ENCODE measurements around the gene RASGRP1.
"Not testable (repeated sequence)": the region's sequence is repeated elsewhere in the genome, so short reads cannot be mapped to it uniquely, and the experiment has no call there.

The RASGRP1 gene

DNA sequence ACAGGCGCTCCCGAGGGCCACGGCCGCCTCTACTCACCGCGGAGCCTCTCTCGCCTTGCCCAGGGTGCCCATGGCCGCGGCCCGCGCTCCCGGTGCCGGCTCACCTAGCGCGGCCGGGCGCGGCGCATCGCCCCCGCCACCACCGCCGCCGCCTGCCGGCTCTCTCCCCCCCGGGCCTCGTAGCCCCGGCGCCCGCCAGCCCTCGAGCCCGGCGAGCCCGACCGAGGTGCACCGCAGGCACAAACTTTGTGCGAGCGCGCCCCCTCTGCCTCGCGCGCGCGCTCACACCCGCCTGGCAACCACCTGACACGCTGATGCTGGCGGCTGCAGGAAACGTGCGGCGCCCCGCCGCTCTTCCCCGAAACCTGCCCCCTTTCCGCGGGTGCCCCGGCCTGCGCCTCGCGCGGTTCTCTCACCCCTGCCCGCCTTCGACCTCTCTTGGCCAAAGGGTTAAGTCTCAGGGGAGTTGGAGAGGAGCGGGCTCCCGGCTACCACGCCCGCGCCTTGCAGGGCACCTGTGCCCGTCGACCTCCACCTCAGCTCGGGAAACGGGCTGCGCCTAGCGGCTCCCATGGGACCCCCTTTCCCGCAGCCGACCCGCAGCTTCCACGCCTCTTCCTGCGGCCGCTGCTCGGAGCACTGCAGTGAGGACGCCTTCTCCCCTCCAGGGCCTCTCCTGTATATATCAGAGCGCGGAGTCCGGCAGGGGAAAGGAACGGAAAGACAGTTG lies at the start of gene RASGRP1:
TSS of gene RASGRP1 (minus strand) at position 258 of the 730 bp plus-strand sequence. CDS start at position 72, 186 bp downstream.
- DNase-seq: peak; percentile 82

- no peak for DNase-seq
These were observed 48.5 kb upstream of the RASGRP1 start for GRCh38 chr15:38613085-38613484.

DNA sequence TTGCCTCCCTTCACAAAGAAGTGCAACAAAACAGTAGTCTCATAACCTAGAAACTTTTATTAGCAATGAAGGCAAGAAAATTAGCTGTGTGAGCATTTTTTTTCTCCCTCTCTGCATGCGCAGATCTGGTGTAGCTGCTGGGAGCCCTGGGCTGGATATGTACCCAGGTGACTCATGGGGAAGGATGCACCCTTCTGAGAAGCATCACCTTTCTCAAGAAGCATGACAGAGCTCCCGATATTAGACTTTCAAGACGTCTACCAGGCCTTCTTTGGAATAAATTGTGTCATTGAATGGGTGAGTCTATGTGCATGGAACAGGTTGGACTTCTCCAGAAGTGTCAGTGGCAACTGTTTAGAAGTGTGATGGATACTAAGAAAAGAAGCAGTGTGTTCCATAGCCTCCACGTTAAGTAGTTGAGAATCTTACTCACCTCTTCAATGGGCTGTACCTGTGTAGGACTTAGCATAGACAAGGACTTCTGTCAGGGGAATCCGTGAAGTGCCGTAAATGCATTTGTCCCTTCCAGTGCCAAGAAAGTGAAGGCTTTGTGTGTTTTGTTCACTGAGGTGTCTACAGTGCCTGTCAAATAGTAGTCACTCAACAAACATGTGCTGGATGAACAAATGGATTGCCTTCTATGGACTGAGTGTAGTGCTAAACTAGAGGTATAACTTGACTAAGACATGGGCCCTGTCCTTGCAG lies 47.7 kb upstream of the RASGRP1 start:
- DNase-seq: no peak

- DNase-seq: no peak
These were observed 46.6 kb upstream of the RASGRP1 start for GRCh38 chr15:38611228-38611627.

GRCh38 chr15:38610748-38611147 lies 46.1 kb upstream of the RASGRP1 start:
- DNase-seq: no peak

DNA sequence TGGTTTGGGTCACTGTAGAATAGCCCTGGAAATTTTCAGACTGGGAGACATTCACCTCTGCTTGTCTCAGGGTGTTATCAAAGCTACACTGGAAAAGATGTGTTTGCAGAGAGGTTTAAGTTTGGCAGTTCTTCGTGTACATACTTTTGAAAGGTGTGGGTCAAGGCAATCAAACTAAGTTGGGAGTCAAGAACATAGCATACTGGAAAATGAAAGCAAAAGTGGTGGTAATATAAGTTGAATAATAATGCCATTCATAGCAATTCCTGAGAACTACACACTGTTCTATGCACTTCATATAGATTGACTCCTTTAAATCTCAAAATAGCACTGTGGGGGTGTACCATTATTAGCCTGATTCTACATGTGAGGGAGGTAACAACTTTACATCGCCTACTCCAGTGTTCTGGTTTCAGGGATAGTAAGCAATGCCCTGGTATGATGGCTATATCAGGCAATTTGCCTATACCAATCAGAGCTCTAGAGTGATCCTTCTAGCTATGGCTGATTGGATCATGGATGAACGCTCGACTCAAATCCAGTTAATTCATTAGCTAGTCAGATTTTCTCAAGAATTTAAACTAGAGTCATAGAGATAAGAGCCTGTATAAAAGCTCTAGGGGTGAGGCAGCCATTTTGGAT lies 44.6 kb upstream of the RASGRP1 start:
- DNase-seq: no peak

- DNase-seq: no peak
These were observed 44.1 kb upstream of the RASGRP1 start for GRCh38 chr15:38608682-38609081.

DNA sequence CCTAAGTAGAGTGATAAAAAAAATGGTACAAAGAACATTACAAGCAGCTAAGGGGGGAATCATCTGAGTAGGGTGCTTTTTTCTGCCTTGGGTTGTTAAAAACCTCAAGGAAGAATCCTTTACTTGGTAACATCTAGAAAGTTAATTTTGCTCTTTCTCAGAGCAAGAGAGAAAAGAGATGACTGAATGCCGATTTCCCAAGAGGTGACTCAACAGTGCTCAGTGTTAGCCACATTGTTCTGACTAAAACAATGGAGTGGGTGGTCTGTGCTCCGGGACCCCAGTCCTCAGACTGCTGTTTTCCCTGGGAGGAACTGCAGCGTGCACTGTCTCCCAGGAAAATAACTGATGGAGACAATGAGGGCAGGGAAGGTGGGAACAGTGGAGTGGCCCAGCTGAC lies 41.1 kb upstream of the RASGRP1 start:
- no peak for DNase-seq

GRCh38 chr15:38603672-38604071 lies 39.1 kb upstream of the RASGRP1 start:
- no peak for DNase-seq

GRCh38 chr15:38602910-38603670 lies 38.5 kb upstream of the RASGRP1 start:
- DNase-seq: no peak

- no peak for DNase-seq
These were observed 35.6 kb upstream of the RASGRP1 start for GRCh38 chr15:38600236-38600635.

DNA sequence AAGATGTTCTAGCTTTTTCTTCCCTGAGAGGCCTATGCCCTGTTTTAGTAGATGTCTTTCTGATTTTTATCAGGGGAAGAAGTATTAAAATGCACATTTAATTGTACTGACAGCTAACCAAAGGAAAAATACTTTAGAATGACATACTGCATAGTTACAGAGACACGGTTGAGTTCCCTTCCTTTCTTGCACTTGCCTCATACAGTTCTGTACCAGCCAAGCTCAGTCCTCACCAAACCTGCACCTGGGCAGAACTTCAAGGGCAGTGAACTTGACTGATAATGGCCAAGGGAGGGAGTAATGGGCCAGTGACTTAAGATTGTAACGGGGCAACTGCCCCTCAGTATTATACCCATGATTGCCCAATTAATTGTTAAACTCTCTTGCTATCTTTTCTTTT lies 34.1 kb upstream of the RASGRP1 start:
- no peak for DNase-seq

- no peak for DNase-seq
These were observed 32.7 kb upstream of the RASGRP1 start for GRCh38 chr15:38597219-38597800.

DNA sequence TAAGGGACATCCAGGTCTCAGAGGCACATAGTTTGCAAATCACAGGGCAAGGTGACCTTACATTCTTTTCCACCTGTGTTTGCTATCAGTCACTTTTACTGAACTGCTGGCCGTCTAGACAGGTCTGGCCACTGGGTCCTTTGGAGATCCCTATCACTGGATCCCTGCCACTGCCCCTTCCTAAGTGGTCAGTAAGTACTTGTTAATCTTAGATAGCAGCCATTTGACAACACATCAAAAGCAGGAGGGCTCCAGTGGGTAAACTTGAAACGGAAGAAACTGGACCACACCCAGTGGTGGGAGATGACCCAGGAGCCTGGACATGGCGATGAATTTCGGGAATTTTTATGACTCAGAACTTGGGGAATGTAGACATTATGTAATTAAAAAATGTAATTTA lies 28.9 kb upstream of the RASGRP1 start:
- DNase-seq: no peak

DNA sequence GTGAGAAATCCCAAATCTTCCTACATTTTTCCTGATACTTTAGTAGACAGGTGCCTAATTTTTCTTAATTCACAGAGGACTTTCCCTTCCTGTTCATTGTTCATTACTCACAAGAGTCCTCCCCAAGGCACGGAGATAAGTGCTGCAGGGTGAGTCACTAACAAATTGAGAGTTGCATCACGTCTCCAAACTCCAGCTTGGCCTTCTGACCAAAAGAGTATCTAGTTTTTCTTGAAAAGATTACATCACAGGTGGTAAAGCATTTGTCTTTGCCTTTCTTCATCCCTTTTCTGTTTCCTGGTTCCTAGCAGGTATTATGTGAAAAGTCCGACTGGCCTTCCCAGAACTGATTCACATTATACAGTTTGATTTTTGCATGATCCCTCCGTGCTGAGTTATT lies 24.9 kb upstream of the RASGRP1 start:
- DNase-seq: no peak

- peak; percentile 20 for DNase-seq
These were observed 24.1 kb upstream of the RASGRP1 start for GRCh38 chr15:38588672-38589071.

DNA sequence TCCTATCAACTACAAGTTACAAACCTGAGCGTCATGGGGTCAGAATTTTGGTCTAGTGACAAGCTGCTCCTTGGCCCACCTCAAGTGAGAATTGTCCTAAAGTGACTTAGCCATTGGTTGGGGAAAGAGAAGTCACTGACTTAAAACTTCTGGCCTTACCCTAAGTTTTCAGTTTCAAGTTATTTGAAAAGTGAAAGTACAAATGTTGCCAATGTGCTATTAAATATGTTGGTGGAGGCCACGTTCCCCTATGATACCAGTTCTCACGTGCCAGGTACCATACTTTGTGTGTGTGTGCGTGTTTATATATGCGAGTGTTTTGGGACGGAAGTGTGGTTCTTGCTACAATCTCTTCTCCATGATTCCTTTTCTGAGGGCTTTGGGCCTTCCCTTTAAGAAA lies 22.6 kb upstream of the RASGRP1 start:
- no peak for DNase-seq

DNA sequence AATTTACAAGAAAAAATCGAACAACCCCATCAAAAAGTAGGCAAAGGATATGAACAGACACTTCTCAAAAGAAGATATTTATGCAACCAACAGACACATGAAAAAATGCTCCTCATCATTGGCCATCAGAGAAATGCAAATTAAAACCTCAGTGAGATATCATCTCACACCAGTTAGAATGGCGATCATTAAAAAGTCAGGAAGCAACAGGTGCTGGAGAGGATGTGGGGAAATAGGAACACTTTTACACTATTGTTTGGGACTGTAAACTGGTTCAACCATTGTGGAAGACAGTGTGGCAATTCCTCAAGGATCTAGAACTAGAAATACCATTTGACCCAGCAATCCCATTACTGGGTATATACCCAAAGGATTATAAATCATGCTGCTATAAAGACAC lies 21.4 kb upstream of the RASGRP1 start:
- DNase-seq: not testable (repeated sequence)

GRCh38 chr15:38578626-38579025 lies 14.0 kb upstream of the RASGRP1 start:
- DNase-seq: no peak

DNA sequence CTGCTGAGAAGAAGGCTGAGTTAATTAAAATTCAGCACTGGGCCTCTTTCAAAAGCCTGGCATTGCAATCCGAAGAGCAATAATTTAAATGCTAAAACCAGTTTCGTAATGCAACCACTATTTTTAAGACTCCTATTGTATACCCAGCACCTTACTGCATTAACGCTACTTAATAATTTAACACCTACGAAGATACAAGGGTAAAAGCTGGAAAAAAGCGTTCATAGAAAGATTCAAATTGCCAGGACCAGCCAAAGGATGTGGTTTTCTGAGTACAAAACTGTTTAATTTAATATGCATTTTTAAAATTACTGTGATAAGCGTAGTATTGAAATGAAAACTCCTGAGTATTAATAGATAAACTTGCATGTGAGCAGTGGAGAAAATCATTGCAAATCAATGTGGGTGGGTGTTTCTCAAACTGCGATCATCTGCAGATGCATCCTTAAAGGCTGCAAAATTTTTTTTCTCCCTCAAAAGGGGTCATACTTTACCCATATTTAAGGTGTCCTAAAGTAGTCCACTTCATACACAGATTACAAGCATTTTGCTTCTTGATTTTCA lies 12.9 kb upstream of the RASGRP1 start:
- DNase-seq: no peak

DNA sequence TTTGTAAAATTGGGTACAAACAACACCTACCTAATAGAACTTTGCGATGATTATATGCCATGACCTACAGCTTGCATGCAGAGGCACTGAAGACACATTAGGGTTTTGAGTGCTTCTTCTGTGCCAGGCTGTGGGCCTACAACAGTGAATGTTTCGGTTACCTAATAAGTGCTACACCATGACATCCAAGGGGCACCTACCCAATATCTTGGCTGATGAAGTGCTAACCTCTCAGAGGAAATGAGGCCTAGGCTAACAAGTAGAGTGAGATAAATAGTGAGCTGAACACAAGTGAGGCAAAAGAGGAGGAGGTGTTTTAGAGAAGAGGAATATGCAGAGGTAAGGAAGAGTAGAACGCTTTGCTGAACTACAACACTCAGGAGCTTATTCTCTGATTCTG lies 12.2 kb upstream of the RASGRP1 start:
- no peak for DNase-seq

DNA sequence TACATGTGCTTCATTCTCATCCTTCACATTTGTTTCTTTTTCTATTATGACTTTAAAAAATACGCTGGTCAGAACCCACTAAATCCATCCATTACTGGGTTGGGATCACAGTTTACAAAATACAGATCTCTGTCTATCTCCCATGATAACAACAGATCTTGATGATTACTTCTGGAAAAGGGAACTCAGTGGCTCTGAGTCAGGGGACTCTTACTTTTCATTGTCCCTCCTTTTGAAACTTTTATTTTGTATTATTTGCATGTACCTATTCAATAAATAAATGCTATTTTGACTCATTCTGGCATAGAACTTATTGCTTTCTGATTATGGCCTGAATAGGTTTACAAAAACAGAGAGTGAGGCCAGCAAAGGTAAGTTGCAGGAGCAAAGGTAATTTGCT lies 11.6 kb upstream of the RASGRP1 start:
- DNase-seq: no peak

- DNase-seq: no peak
These were observed 665 bp upstream of the RASGRP1 start for GRCh38 chr15:38565287-38565670.
